HL-60 (cell line): ENCODE results near the gene TMEM163.

Experiments
- DNase-seq, 2 experiments: peaks; one replicate each; pipeline ENCODE4 v3.0.0-alpha.2; 2010 to 2020; ENCODE audit warnings: low read depth in 1 of 2, low spot score in 1 of 2
- H3K27ac ChIP-seq: fragments of 250-450 bp; sonication (Bioruptor Pico); replicated peaks from 2 replicates; pipeline ENCODE4 v1.5.1; 2020; ENCODE audit warnings: mild to moderate bottlenecking, moderate library complexity
- H3K27me3 ChIP-seq: fragments of 250-450 bp; sonication (Bioruptor Pico); 2 replicates; pipeline ENCODE4 v1.5.1; 2021; ENCODE audit warnings: mild to moderate bottlenecking, moderate library complexity; ENCODE audit not compliant: insufficient read depth, poor library complexity, severe bottlenecking
- H3K4me3 ChIP-seq: replicated peaks from 2 replicates; pipeline ENCODE4 v1.5.1; 2011; ENCODE audit warnings: mild to moderate bottlenecking, control low read depth, low read length; ENCODE audit not compliant: insufficient read depth
- GABPA ChIP-seq: IDR thresholded peaks from 2 replicates; pipeline ENCODE4 v1.6.1; 2012; ENCODE audit warnings: low read depth
- POLR2AphosphoS5 ChIP-seq: IDR thresholded peaks from 2 replicates; pipeline ENCODE4 v1.6.1; 2012; ENCODE audit warnings: low read depth
- REST ChIP-seq: IDR thresholded peaks from 2 replicates; pipeline ENCODE4 v1.6.1; 2012; ENCODE audit warnings: low read depth; ENCODE audit not compliant: insufficient replicate concordance
- SPI1 ChIP-seq: IDR thresholded peaks from 2 replicates; pipeline ENCODE4 v1.6.1; 2012; ENCODE audit warnings: low read depth, mild to moderate bottlenecking, borderline replicate concordance
- TF ChIP-seq, protein P1 (sequence below): IDR thresholded peaks from one replicate; pipeline ENCODE4 v1.5.1; 2011; ENCODE audit warnings: low read length, control low read depth, inconsistent platforms; ENCODE audit not compliant: insufficient read depth

The TMEM163 gene

DNA sequence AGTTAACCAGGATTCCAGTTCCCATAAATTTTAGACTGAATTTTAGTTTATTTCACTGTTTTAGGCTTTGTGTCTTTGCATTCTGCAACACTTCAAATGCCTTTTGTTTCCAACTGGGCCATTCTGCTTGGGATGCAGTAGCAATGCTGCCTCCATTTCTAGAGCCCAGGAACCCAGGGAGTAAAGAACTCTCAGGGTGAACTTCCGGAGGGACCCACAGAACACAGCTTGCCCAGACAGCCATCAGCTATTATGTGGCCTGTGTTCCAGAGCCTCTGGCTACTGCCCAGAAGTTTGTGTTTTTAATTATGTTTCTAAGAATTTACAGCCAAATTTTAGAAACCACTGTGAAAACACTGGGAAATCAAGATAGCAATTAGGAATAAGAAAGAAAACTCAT lies 145.1 kb downstream of the TMEM163 start:
- Histone ChIP-seq H3K4me3 (no peak overlapping the region), H3K27me3 (peaks cover 2% of the 10 kb centered on the region), H3K27ac (no peak overlapping the region)
- no peak for DNase-seq
- no peak for TF ChIP-seq POLR2AphosphoS5
- TF ChIP-seq, protein P1, sequence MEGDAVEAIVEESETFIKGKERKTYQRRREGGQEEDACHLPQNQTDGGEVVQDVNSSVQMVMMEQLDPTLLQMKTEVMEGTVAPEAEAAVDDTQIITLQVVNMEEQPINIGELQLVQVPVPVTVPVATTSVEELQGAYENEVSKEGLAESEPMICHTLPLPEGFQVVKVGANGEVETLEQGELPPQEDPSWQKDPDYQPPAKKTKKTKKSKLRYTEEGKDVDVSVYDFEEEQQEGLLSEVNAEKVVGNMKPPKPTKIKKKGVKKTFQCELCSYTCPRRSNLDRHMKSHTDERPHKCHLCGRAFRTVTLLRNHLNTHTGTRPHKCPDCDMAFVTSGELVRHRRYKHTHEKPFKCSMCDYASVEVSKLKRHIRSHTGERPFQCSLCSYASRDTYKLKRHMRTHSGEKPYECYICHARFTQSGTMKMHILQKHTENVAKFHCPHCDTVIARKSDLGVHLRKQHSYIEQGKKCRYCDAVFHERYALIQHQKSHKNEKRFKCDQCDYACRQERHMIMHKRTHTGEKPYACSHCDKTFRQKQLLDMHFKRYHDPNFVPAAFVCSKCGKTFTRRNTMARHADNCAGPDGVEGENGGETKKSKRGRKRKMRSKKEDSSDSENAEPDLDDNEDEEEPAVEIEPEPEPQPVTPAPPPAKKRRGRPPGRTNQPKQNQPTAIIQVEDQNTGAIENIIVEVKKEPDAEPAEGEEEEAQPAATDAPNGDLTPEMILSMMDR = no peak
- no peak for TF ChIP-seq SPI1
- no peak for TF ChIP-seq GABPA
- TF ChIP-seq REST = no peak

GRCh38 chr2:134573085-134573370 lies 145.8 kb downstream of the TMEM163 start:
- Histone ChIP-seq H3K27ac (no peak overlapping the region), H3K4me3 (no peak overlapping the region), H3K27me3 (peaks cover 2% of the 10 kb centered on the region)
- TF ChIP-seq POLR2AphosphoS5 = no peak
- no peak for TF ChIP-seq REST
- no peak for TF ChIP-seq GABPA
- no peak for TF ChIP-seq SPI1
- TF ChIP-seq, protein P1 = no peak
- DNase-seq = no peak

DNA sequence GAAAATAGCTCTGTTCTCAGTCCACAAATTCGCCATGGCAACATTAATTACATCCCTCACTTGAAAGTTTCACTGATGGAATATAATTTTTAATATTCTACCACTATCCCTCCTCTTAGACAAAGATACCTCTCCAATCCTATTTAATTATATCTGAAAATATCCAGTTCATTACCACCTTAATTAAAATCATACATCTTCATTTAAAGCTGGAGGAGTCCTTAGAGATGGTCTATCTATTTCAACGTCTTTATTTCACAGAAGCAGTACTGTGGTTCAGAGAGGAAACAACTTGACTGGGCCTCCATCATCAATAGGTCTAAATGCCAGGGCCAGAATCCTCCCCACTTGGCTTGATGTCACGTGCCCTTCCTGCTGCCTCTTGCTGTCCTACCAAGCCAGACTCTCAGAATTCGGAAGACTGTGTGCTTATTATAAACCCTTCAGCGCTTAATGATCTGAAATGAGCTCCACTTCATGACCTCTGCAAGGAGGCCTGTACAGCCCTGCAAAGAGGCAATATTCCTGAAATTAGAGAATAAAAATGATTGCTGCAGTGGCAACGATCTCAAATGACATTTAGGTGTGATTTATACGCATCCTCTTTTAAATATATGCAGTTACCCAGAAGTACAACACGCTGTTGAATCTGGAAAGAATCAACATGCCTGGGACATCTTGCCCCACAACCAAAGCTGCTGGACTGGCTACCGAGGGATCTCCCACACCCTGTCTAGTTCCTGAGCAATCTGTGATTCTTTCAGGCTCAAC lies 146.3 kb downstream of the TMEM163 start:
- no peak overlapping the region for H3K4me3 ChIP-seq
- peaks cover 2% of the 10 kb centered on the region for H3K27me3 ChIP-seq
- no peak for DNase-seq
- TF ChIP-seq SPI1 (no peak), GABPA (no peak), POLR2AphosphoS5 (no peak), REST (no peak)
- TF ChIP-seq, protein P1 = no peak
- no peak overlapping the region for H3K27ac ChIP-seq
